K562 (cell line): ENCODE results near the gene TRAPPC5.

Experiments
- CTBP1 ChIP-seq: fragments of 450-650 bp; IDR thresholded peaks from 2 replicates; pipeline ENCODE4 v1.6.1; 2016; ENCODE audit warnings: borderline replicate concordance
- NCOA4 ChIP-seq: fragments of 450-650 bp; IDR thresholded peaks from 2 replicates; pipeline ENCODE4 v1.6.1; 2018; ENCODE audit warnings: mild to moderate bottlenecking; ENCODE audit not compliant: partially characterized antibody
- TEAD1 ChIP-seq, 2 experiments: fragments of 450-650 bp in 1 of 2; sonication (generic) in 1 of 2; formaldehyde crosslinking; IDR thresholded peaks; 2 replicates each; pipeline versions ENCODE4 v1.4.0 to v1.8.0; 2020 to 2022; ENCODE audit warnings: mild to moderate bottlenecking in 2 of 2, missing genetic modification reagents in 1 of 2
- ZNF232 ChIP-seq: sonication (generic); formaldehyde crosslinking; IDR thresholded peaks from 2 replicates; pipeline ENCODE4 v1.8.0; 2022; ENCODE audit warnings: mild to moderate bottlenecking, missing genetic modification reagents

DNA sequence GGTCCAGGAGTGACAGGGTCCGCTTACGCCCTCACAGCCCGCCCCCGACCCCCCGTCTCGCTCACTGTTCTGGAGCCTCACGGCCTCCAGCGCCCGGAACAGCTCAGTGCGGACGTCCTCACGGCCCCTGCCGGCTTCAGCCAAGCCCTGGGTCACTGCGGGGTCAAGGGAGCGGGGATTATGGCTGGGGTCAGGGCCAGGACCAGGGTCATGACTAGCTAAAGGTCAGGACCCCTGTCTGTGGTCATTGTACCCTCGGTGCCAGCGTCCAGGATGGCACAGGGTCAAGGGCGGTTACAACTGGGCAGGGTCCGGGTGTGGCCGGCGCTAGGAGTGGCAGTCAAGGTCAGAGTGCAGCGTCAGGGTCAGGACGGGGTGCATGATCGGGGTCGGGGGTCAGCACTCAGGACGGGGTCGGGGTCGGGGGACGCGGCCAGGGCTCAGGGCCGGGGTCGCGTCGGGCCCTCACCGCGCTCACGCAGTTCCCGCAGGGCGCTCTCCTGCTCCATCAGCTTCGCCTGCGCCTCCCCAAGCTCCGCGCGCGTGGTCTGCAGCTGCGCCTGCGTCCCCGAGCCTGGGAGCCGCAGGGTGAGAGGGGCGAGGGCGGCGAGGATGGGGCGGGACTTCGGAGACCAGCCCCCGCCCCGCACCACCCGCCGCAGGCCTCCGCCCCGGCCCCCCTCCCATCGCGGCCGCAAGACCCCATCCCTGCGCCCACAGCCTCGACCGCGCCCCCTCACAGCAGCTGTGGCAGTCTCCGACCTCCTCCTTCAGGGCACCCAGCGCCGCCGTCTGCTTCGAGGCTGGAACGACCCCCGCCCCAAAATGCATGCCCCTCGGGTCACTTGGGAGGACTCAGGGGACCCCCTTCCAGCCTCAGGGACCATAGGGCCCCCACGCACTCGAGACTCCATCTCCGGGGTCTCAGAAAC, 49.9 kb downstream of the TRAPPC5 start:
- TF ChIP-seq TEAD1 (CRISPR knock-in tag; IDR thresholded peaks at IDR 0.05) (no peak), ZNF232 (CRISPR knock-in tag) (no peak), NCOA4 (no peak), CTBP1 (no peak)
